GM12865 (cell line): ENCODE results near the gene CCDC182.

Source experiments
- DNase-seq: peaks from one replicate; pipeline ENCODE4 v3.0.0; 2010; ENCODE audit warnings: low read depth
- H3K4me3 ChIP-seq: 2 replicates; pipeline ENCODE4 v1.5.1; 2011; ENCODE audit warnings: mild to moderate bottlenecking, low read depth, low read length, control low read depth
- TF ChIP-seq, protein P1 (sequence below): IDR thresholded peaks from 2 replicates; pipeline ENCODE4 v1.5.1; 2011; ENCODE audit warnings: low read length, control low read depth, low read depth, inconsistent platforms; ENCODE audit not compliant: insufficient read depth; ENCODE audit errors: missing control alignments

Gene CCDC182

DNA sequence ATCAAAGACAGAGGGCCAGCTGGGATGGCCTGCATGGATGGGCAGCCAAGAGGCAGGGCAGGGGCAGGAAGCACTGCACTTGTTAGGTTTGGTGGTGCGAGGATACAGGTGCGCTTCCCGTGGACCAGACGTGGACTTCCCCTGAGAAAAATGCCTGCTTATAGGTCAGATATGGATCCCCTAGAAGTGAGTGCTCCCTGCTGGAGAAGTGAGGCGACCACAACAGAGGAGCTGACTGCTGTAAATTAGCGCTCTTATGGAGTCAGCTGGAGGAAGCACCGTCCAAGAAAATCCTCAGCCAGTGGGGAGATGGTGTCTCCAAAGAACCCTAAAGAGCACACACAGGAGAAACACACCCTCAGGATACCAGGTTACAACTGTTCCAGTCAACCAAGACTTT lies 27.7 kb upstream of the CCDC182 start:
- TF ChIP-seq, protein P1, sequence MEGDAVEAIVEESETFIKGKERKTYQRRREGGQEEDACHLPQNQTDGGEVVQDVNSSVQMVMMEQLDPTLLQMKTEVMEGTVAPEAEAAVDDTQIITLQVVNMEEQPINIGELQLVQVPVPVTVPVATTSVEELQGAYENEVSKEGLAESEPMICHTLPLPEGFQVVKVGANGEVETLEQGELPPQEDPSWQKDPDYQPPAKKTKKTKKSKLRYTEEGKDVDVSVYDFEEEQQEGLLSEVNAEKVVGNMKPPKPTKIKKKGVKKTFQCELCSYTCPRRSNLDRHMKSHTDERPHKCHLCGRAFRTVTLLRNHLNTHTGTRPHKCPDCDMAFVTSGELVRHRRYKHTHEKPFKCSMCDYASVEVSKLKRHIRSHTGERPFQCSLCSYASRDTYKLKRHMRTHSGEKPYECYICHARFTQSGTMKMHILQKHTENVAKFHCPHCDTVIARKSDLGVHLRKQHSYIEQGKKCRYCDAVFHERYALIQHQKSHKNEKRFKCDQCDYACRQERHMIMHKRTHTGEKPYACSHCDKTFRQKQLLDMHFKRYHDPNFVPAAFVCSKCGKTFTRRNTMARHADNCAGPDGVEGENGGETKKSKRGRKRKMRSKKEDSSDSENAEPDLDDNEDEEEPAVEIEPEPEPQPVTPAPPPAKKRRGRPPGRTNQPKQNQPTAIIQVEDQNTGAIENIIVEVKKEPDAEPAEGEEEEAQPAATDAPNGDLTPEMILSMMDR = no peak
- no peak overlapping the region for H3K4me3 ChIP-seq
- no peak for DNase-seq

DNA sequence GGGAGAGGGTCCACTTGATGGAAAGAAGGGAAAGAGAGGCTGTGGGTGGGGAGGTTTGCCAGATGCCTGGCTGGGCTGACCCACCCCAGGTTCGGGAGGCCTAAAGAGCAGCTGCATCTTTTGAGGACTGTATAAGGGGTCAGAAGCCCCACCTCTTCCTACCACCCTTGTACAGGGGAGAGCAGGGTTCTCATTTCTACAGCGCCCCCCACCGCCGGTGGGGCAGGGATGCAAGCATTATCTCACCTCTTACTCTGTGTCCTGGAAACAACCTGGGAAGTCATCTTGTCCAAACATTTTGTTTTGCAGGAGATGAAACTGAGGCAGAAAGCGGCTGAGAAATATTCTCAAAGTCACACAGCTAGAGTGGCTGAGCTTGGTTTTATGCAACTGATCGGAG lies 22.5 kb upstream of the CCDC182 start:
- no peak overlapping the region for H3K4me3 ChIP-seq
- TF ChIP-seq, protein P1 = no peak
- no peak for DNase-seq

DNA sequence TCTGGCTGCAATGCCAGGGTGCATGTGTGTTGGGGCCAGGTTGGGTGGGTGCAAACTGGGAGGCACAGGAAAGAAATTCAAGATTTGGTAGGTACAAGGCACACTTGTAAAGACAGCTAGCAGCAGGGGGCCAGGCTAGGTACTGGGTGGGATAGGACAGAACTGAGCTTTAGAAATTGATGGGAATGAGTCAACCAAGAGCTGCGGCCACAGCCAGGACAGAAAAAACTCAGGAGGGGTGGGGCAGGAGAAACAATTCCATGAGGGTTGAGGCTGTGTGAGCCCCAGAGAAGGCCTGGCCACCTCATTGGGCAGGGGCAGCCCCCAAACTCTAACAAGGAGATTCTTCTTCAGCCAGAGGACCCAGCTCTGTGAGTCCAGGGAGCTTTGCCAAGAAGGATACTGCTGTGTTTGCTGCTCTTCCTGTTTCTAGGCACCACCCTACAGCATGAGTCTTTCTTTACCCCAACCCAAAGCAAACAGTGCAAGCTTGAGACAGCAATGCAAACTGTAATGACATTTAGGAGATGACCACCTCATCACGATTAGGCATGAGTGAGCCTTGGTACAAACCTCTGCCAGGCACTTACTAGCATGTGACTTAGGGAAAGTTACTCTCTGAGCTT lies 21.3 kb upstream of the CCDC182 start:
- no peak for DNase-seq

DNA sequence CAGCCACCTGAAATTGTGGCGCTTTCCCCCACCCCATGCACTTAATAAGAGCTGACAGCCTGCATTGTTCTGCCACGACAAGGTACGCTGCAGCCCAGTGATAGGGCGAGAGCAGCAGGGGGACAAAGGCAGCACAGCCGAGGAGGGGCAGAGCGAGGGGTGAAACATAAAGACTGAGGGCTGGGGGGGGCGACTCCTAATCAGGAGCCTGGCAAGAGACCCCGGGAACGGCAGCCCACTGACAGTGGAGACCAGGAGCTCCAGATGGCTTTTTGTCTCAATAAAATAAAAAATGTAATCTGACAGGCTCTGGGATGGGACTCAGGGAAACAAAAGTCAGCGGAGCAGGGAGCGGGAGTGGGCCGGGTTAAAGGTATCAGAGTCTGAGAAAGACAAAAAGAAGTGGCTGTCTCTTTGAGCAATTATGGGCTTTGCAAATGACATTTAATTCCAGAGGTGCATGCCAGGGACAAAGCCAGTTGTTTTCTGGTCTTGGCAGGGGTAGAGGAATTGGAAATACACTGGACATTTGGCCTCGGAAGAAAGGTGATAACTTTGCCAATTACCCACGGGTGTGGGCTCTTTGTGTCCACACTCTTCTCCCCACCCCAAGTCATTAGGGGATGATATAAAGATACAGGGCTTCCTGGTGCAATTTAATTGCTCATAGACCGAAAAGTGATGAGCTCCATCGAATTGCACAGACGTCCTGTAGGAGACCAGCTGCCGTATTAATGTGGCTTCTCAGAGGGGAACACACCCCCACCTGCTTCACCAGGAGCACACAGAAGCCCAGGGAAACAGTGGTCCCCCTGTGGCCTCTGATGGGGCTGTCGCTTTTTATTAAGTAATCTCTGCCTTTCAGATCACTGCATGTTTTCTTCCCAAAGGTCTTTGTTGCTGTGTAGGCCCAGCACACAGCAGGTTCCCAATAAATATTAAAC lies 17.6 kb upstream of the CCDC182 start:
- H3K4me3 ChIP-seq = no peak overlapping the region
- TF ChIP-seq, protein P1 = no peak
- DNase-seq = no peak

More for the DNA sequence above, 21.3 kb upstream of the CCDC182 start:
- TF ChIP-seq, protein P1 = no peak
- H3K4me3 ChIP-seq = no peak overlapping the region

DNA sequence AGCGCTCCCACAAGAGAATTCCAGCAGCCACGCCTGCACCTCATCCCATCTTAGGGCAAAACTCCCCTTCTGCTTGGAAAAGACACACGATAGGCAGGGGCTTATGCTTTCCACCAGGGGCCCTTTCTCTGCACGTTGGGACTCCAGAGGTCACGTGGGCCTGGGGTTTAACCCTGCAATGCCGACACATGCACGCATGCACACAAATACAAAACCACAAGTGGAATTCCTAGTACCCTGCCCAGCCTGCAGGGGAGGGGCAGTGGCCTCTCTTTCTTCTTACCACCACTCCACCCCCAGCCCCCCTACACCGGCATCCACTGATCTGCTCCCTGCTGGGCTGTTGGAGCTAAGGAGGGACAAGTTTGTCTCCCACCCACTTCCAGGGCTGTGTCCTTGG lies 16.8 kb upstream of the CCDC182 start:
- TF ChIP-seq, protein P1 = no peak
- DNase-seq = no peak
- no peak overlapping the region for H3K4me3 ChIP-seq

DNA sequence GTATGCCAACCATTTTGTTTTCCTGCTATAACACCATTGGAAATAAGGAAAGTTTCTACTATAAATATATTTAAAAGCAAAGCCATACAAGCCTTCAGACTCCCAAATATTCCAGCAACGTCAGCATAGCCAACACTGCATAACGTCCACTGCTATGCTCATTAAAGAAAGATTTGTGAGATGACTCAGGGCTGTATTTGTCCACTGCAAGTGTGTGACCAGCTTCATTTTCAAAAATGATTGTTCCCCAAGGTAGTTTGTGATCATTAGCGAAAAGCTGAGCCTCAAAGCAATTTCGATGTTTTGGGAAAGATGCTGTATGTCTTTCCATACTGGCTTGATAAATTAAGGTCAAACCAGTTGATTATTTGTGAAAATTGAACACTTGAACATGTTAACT lies 14.9 kb upstream of the CCDC182 start:
- TF ChIP-seq, protein P1 = no peak
- H3K4me3 ChIP-seq = no peak overlapping the region
- no peak for DNase-seq
